Neural cell (in vitro differentiated cells): ENCODE results near the gene ITM2C. TPM values are rescaled to one million over a fixed set of nuclear protein-coding genes. Genes with fewer than 3 reads are reported as not detected.

Source experiments
- H2AFZ ChIP-seq: fragments of 200-600, 300-800 bp; sonication (generic), shearing (Covaris generic); 2 replicates; pipeline ENCODE4 v1.6.0; 2014; ENCODE audit warnings: low read depth, mild to moderate bottlenecking, antibody characterized with exemption, low read length, moderate library complexity
- H3F3A ChIP-seq: fragments of 200-600 bp; shearing (Covaris generic); 2 replicates; pipeline ENCODE4 v1.6.1; 2016; ENCODE audit warnings: mild to moderate bottlenecking, moderate library complexity, mixed read lengths, antibody characterized with exemption, low read length; ENCODE audit not compliant: insufficient read depth, poor library complexity, severe bottlenecking
- H3K27ac ChIP-seq: fragments of 200-600, 300-800 bp; sonication (generic), shearing (Covaris generic); 2 replicates; pipeline ENCODE4 v1.5.1; 2014; ENCODE audit warnings: mild to moderate bottlenecking, low read length, moderate library complexity
- H3K27me3 ChIP-seq: fragments of 300-800, 200-600 bp; sonication (generic), shearing (Covaris generic); 2 replicates; pipeline ENCODE4 v1.6.0; 2014; ENCODE audit warnings: mild to moderate bottlenecking, low read depth, low read length, moderate library complexity; ENCODE audit not compliant: insufficient read depth
- H3K36me3 ChIP-seq: fragments of 300-800, 200-600 bp; sonication (generic), shearing (Covaris generic); 2 replicates; pipeline ENCODE4 v1.5.1; 2014; ENCODE audit warnings: mild to moderate bottlenecking, antibody characterized with exemption, low read length, moderate library complexity; ENCODE audit not compliant: insufficient read depth
- H3K4me2 ChIP-seq: fragments of 300-800, 200-600 bp; sonication (generic), shearing (Covaris generic); 2 replicates; pipeline ENCODE4 v1.6.0; 2014; ENCODE audit warnings: mild to moderate bottlenecking, low read length
- H3K4me3 ChIP-seq: fragments of 300-800, 200-600 bp; sonication (generic), shearing (Covaris generic); 2 replicates; pipeline ENCODE4 v1.5.1; 2014; ENCODE audit warnings: mild to moderate bottlenecking, low read length, moderate library complexity
- H3K79me2 ChIP-seq: fragments of 200-600 bp; shearing (Covaris generic); replicated peaks from 2 replicates; pipeline ENCODE4 v1.6.0; 2014; ENCODE audit warnings: mild to moderate bottlenecking, low read length, moderate library complexity; ENCODE audit not compliant: insufficient read depth
- H3K9ac ChIP-seq: fragments of 300-800, 200-600 bp; sonication (generic), shearing (Covaris generic); 2 replicates; pipeline ENCODE4 v1.6.1; 2016; ENCODE audit warnings: mild to moderate bottlenecking, low read length, mixed read lengths
- H3K9me2 ChIP-seq: fragments of 200-600 bp; shearing (Covaris generic); 2 replicates; pipeline ENCODE4 v1.6.1; 2016; ENCODE audit warnings: mild to moderate bottlenecking, low read length, mixed read lengths; ENCODE audit not compliant: insufficient read depth
- H3K9me3 ChIP-seq: fragments of 200-600, 300-800 bp; sonication (generic), shearing (Covaris generic); 2 replicates; pipeline ENCODE4 v1.6.1; 2016; ENCODE audit warnings: mild to moderate bottlenecking, mixed run types, low read length, moderate library complexity, mixed read lengths
- H4K20me1 ChIP-seq: fragments of 200-600 bp; shearing (Covaris generic); 2 replicates; pipeline ENCODE4 v1.6.1; 2016; ENCODE audit warnings: mild to moderate bottlenecking, mixed run types; ENCODE audit not compliant: insufficient read depth
- EP300 ChIP-seq: fragments of 450-650 bp; conservative IDR thresholded peaks from 2 replicates; pipeline ENCODE4 v1.6.1; 2014; ENCODE audit warnings: antibody characterized with exemption, mild to moderate bottlenecking, moderate library complexity; ENCODE audit not compliant: poor library complexity, severe bottlenecking
- EZH2 ChIP-seq: fragments of 200-600, 300-800 bp; shearing (Covaris generic), sonication (generic); IDR thresholded peaks from 2 replicates; pipeline ENCODE4 v1.6.1; 2014; ENCODE audit warnings: antibody characterized with exemption, low read length, borderline replicate concordance, mild to moderate bottlenecking; ENCODE audit not compliant: insufficient read depth, poor library complexity, severe bottlenecking
- MXI1 ChIP-seq: fragments of 450-650 bp; conservative IDR thresholded peaks from 2 replicates; pipeline ENCODE4 v1.6.1; 2014; ENCODE audit warnings: antibody characterized with exemption, mild to moderate bottlenecking; ENCODE audit not compliant: poor library complexity, severe bottlenecking
- POLR2AphosphoS5 ChIP-seq: IDR thresholded peaks from 2 replicates; pipeline ENCODE4 v1.6.1; 2012
- RAD21 ChIP-seq: fragments of 450-650 bp; conservative IDR thresholded peaks from 2 replicates; pipeline ENCODE4 v1.6.1; 2014; ENCODE audit warnings: antibody characterized with exemption, mild to moderate bottlenecking, moderate library complexity
- SMC3 ChIP-seq: fragments of 450-650 bp; conservative IDR thresholded peaks from 2 replicates; pipeline ENCODE4 v1.6.1; 2014; ENCODE audit warnings: antibody characterized with exemption, mild to moderate bottlenecking, moderate library complexity; ENCODE audit not compliant: poor library complexity
- TAF1 ChIP-seq: IDR thresholded peaks from 2 replicates; pipeline ENCODE4 v1.6.1; 2012; ENCODE audit warnings: low read depth
- polyA plus RNA-seq: library from polyadenylated mRNA; depleted of rRNA; stranded (reverse); fragments of >200 nt; gene quantifications from 2 replicates; pipeline ENCODE4 v1.2.3, GENCODE V29; 2014
- TF ChIP-seq, protein P1 (sequence below): fragments of 450-650 bp; IDR thresholded peaks from 2 replicates; pipeline ENCODE4 v1.5.1; 2014; ENCODE audit warnings: antibody characterized with exemption, mild to moderate bottlenecking, moderate library complexity; ENCODE audit not compliant: poor library complexity, severe bottlenecking
- TF ChIP-seq, protein P2 (sequence below): IDR thresholded peaks from 2 replicates; pipeline ENCODE4 v1.6.1; 2012; ENCODE audit warnings: borderline replicate concordance

The ITM2C gene
- polyA plus RNA-seq, 1 donor from 2014 or later = 186 TPM

GRCh38 chr2:230843132-230843531, 21.6 kb upstream of the ITM2C start:
- H3K4me2 ChIP-seq = no peak overlapping the region
- peaks cover 4% of the 10 kb centered on the region for H3K9me3 ChIP-seq
- no peaks in the 10 kb centered on the region for H4K20me1 ChIP-seq
- no peak overlapping the region for H3K27ac ChIP-seq
- H3K79me2 ChIP-seq = no peaks in the 10 kb centered on the region
- no peak overlapping the region for H2AFZ ChIP-seq
- no peaks in the 10 kb centered on the region for H3F3A ChIP-seq
- H3K27me3 ChIP-seq = no peaks in the 10 kb centered on the region
- TF ChIP-seq, protein P1, sequence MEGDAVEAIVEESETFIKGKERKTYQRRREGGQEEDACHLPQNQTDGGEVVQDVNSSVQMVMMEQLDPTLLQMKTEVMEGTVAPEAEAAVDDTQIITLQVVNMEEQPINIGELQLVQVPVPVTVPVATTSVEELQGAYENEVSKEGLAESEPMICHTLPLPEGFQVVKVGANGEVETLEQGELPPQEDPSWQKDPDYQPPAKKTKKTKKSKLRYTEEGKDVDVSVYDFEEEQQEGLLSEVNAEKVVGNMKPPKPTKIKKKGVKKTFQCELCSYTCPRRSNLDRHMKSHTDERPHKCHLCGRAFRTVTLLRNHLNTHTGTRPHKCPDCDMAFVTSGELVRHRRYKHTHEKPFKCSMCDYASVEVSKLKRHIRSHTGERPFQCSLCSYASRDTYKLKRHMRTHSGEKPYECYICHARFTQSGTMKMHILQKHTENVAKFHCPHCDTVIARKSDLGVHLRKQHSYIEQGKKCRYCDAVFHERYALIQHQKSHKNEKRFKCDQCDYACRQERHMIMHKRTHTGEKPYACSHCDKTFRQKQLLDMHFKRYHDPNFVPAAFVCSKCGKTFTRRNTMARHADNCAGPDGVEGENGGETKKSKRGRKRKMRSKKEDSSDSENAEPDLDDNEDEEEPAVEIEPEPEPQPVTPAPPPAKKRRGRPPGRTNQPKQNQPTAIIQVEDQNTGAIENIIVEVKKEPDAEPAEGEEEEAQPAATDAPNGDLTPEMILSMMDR = no peak
- no peak for TF ChIP-seq TAF1
- no peak for TF ChIP-seq EZH2
- TF ChIP-seq MXI1 = no peak
- no peak for TF ChIP-seq EP300
- TF ChIP-seq, protein P2, sequence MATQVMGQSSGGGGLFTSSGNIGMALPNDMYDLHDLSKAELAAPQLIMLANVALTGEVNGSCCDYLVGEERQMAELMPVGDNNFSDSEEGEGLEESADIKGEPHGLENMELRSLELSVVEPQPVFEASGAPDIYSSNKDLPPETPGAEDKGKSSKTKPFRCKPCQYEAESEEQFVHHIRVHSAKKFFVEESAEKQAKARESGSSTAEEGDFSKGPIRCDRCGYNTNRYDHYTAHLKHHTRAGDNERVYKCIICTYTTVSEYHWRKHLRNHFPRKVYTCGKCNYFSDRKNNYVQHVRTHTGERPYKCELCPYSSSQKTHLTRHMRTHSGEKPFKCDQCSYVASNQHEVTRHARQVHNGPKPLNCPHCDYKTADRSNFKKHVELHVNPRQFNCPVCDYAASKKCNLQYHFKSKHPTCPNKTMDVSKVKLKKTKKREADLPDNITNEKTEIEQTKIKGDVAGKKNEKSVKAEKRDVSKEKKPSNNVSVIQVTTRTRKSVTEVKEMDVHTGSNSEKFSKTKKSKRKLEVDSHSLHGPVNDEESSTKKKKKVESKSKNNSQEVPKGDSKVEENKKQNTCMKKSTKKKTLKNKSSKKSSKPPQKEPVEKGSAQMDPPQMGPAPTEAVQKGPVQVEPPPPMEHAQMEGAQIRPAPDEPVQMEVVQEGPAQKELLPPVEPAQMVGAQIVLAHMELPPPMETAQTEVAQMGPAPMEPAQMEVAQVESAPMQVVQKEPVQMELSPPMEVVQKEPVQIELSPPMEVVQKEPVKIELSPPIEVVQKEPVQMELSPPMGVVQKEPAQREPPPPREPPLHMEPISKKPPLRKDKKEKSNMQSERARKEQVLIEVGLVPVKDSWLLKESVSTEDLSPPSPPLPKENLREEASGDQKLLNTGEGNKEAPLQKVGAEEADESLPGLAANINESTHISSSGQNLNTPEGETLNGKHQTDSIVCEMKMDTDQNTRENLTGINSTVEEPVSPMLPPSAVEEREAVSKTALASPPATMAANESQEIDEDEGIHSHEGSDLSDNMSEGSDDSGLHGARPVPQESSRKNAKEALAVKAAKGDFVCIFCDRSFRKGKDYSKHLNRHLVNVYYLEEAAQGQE = no peak
- TF ChIP-seq RAD21 = no peak
- TF ChIP-seq SMC3 = no peak
- no peak for TF ChIP-seq POLR2AphosphoS5
- no peak overlapping the region for H3K4me3 ChIP-seq
- H3K9ac ChIP-seq = no peak overlapping the region
- H3K9me2 ChIP-seq = no peaks in the 10 kb centered on the region
- no peaks in the 10 kb centered on the region for H3K36me3 ChIP-seq

GRCh38 chr2:230846360-230846759, 18.4 kb upstream of the ITM2C start:
- H3K36me3 ChIP-seq = no peaks in the 10 kb centered on the region
- no peak overlapping the region for H3K27ac ChIP-seq
- no peaks in the 10 kb centered on the region for H3K9me2 ChIP-seq
- H3K9ac ChIP-seq = no peak overlapping the region
- peaks cover 4% of the 10 kb centered on the region for H3K9me3 ChIP-seq
- no peaks in the 10 kb centered on the region for H4K20me1 ChIP-seq
- no peak overlapping the region for H3K4me2 ChIP-seq
- H3F3A ChIP-seq = no peaks in the 10 kb centered on the region
- no peaks in the 10 kb centered on the region for H3K79me2 ChIP-seq
- H2AFZ ChIP-seq = no peak overlapping the region
- TF ChIP-seq POLR2AphosphoS5 (no peak), TAF1 (no peak), MXI1 (no peak), RAD21 (no peak), EP300 (no peak), SMC3 (no peak), EZH2 (no peak)
- TF ChIP-seq, protein P2 = no peak
- TF ChIP-seq, protein P1 = no peak
- no peaks in the 10 kb centered on the region for H3K27me3 ChIP-seq
- no peak overlapping the region for H3K4me3 ChIP-seq
